H9 (cell line): ENCODE results near the gene TPX2. TPM values are rescaled to one million over a fixed set of nuclear protein-coding genes. Genes with fewer than 3 reads are reported as not detected.

ENCODE experiments used
- DNase-seq: peaks from one replicate; pipeline ENCODE4 v3.0.0-alpha.2; 2017
- H2AFZ ChIP-seq: one replicate; pipeline ENCODE4 v1.6.1; 2013; ENCODE audit warnings: mild to moderate bottlenecking, low read length, control low read depth, moderate library complexity
- H2AK5ac ChIP-seq: 2 replicates; pipeline ENCODE4 v1.6.1; 2013; ENCODE audit warnings: low read length, control low read depth, mixed read lengths; ENCODE audit not compliant: insufficient read length
- H2BK120ac ChIP-seq: one replicate; pipeline ENCODE4 v1.6.1; 2013; ENCODE audit warnings: low read depth, mild to moderate bottlenecking, low read length, control low read depth, inconsistent platforms; ENCODE audit not compliant: poor library complexity, severe bottlenecking
- H2BK12ac ChIP-seq: 2 replicates; pipeline ENCODE4 v1.6.1; 2013; ENCODE audit warnings: low read length, control low read depth, mixed read lengths, low read depth; ENCODE audit not compliant: insufficient read length
- H2BK15ac ChIP-seq: 2 replicates; pipeline ENCODE4 v1.6.1; 2013; ENCODE audit warnings: low read depth, low read length, control low read depth
- H2BK20ac ChIP-seq: one replicate; pipeline ENCODE4 v1.6.1; 2013; ENCODE audit warnings: low read depth, mild to moderate bottlenecking, low read length, control low read depth, inconsistent platforms; ENCODE audit not compliant: poor library complexity, severe bottlenecking
- H2BK5ac ChIP-seq: 2 replicates; pipeline ENCODE4 v1.6.1; 2013; ENCODE audit warnings: low read length, control low read depth, mixed read lengths; ENCODE audit not compliant: insufficient read length
- H3K14ac ChIP-seq: 2 replicates; pipeline ENCODE4 v1.6.1; 2013; ENCODE audit warnings: low read length, control low read depth; ENCODE audit not compliant: insufficient read depth
- H3K18ac ChIP-seq: 2 replicates; pipeline ENCODE4 v1.6.1; 2013; ENCODE audit warnings: low read depth, mild to moderate bottlenecking, mixed read lengths, low read length, control low read depth; ENCODE audit not compliant: insufficient read length
- H3K23ac ChIP-seq: 2 replicates; pipeline ENCODE4 v1.6.1; 2013; ENCODE audit warnings: low read length, control low read depth, mixed read lengths, low read depth; ENCODE audit not compliant: insufficient read length
- H3K23me2 ChIP-seq: 2 replicates; pipeline ENCODE4 v1.6.1; 2013; ENCODE audit warnings: low read depth, mild to moderate bottlenecking, mixed read lengths, low read length, control low read depth; ENCODE audit not compliant: insufficient read length, poor library complexity, severe bottlenecking
- H3K27ac ChIP-seq: 2 replicates; pipeline ENCODE4 v1.5.1; 2013; ENCODE audit warnings: low read length, control low read depth, mixed read lengths, low read depth; ENCODE audit not compliant: insufficient read length
- H3K27me3 ChIP-seq: 2 replicates; pipeline ENCODE4 v1.6.1; 2013; ENCODE audit warnings: low read length, control low read depth, inconsistent platforms; ENCODE audit not compliant: insufficient read depth
- H3K4ac ChIP-seq: 2 replicates; pipeline ENCODE4 v1.6.1; 2013; ENCODE audit warnings: low read depth, mild to moderate bottlenecking, control low read depth, inconsistent platforms, low read length, moderate library complexity
- H3K4me1 ChIP-seq: 2 replicates; pipeline ENCODE4 v1.6.1; 2013; ENCODE audit warnings: low read length, control low read depth, inconsistent platforms; ENCODE audit not compliant: insufficient read depth
- H3K4me2 ChIP-seq: 2 replicates; pipeline ENCODE4 v1.6.1; 2013; ENCODE audit warnings: low read length, control low read depth, mixed read lengths; ENCODE audit not compliant: insufficient read length, insufficient read depth
- H3K56ac ChIP-seq: 2 replicates; pipeline ENCODE4 v1.6.1; 2013; ENCODE audit warnings: low read depth, mild to moderate bottlenecking, mixed read lengths, low read length, control low read depth; ENCODE audit not compliant: insufficient read length
- H3K79me1 ChIP-seq: 2 replicates; pipeline ENCODE4 v1.6.1; 2013; ENCODE audit warnings: low read depth, mild to moderate bottlenecking, moderate library complexity, low read length, control low read depth, inconsistent platforms; ENCODE audit not compliant: insufficient read depth, poor library complexity, severe bottlenecking
- H3K79me2 ChIP-seq: 2 replicates; pipeline ENCODE4 v1.6.1; 2013; ENCODE audit warnings: low read length, control low read depth, inconsistent platforms; ENCODE audit not compliant: insufficient read depth
- H3K9ac ChIP-seq: 2 replicates; pipeline ENCODE4 v1.6.1; 2013; ENCODE audit warnings: low read length, control low read depth, mixed read lengths; ENCODE audit not compliant: insufficient read length; ENCODE audit errors: extremely low read depth
- H3K9me3 ChIP-seq: one replicate; pipeline ENCODE4 v1.6.1; 2013; ENCODE audit warnings: low read depth, low read length, inconsistent platforms; ENCODE audit not compliant: control insufficient read depth
- H3T11ph ChIP-seq: one replicate; pipeline ENCODE4 v1.6.1; 2013; ENCODE audit warnings: mild to moderate bottlenecking, low read length, control low read depth, inconsistent platforms
- H4K20me1 ChIP-seq: one replicate; pipeline ENCODE4 v1.6.1; 2013; ENCODE audit not compliant: control insufficient read depth, insufficient read length, insufficient read depth
- H4K5ac ChIP-seq: 2 replicates; pipeline ENCODE4 v1.6.1; 2013; ENCODE audit warnings: low read depth, mild to moderate bottlenecking, mixed read lengths, low read length, control low read depth; ENCODE audit not compliant: insufficient read length
- H4K8ac ChIP-seq: replicated peaks from 2 replicates; pipeline ENCODE4 v1.6.1; 2013; ENCODE audit warnings: low read length, control low read depth, mixed read lengths, low read depth; ENCODE audit not compliant: insufficient read length
- H4K91ac ChIP-seq: 2 replicates; pipeline ENCODE4 v1.6.1; 2013; ENCODE audit warnings: low read depth, mild to moderate bottlenecking, moderate library complexity, mixed read lengths, low read length, control low read depth; ENCODE audit not compliant: insufficient read length
- H3K27ac Mint-ChIP-seq, 3 experiments: 2 replicates in 2 of 3; 3 replicates in 1 of 3; pipeline ENCODE4 v1.8.0; 2020 to 2021; ENCODE audit warnings: mixed read lengths in 3 of 3, mild to moderate bottlenecking in 1 of 3, moderate library complexity in 1 of 3
- H3K27me3 Mint-ChIP-seq: 2 replicates; pipeline ENCODE4 v1.8.0; 2021; ENCODE audit warnings: low read depth, mild to moderate bottlenecking, moderate library complexity, mixed read lengths
- H3K36me3 Mint-ChIP-seq, 3 experiments: 2 replicates in 2 of 3; 3 replicates in 1 of 3; pipeline ENCODE4 v1.8.0; 2020 to 2021; ENCODE audit warnings: low read depth in 3 of 3, mixed read lengths in 3 of 3; ENCODE audit not compliant: insufficient read depth in 1 of 3
- H3K4me1 Mint-ChIP-seq, 2 experiments: 2 replicates each; pipeline ENCODE4 v1.8.0; 2020; ENCODE audit warnings: mixed read lengths in 2 of 2
- H3K4me3 Mint-ChIP-seq, 2 experiments: 2 replicates in 1 of 2; 3 replicates in 1 of 2; pipeline ENCODE4 v1.8.0; 2020 to 2021; ENCODE audit warnings: mild to moderate bottlenecking in 2 of 2, mixed read lengths in 2 of 2, moderate library complexity in 1 of 2
- H3K9me3 Mint-ChIP-seq, 2 experiments: 2 replicates in 1 of 2; 3 replicates in 1 of 2; pipeline ENCODE4 v1.8.0; 2020; ENCODE audit warnings: mild to moderate bottlenecking in 2 of 2, mixed read lengths in 2 of 2, moderate library complexity in 1 of 2
- WGBS: extraction: QIAGEN DNeasy Blood & Tissue Kit; methylation state at CpG from one replicate; pipeline ENCODE4 v1.1.7; 2013; ENCODE audit warnings: missing lambda C conversion rate, low lambda C conversion rate, mixed read lengths; ENCODE audit not compliant: insufficient read length; ENCODE audit errors: extremely low coverage; 5-methylcytosine and 5-hydroxymethylcytosine counted together
- total RNA-seq: library from RNA; stranded (reverse); gene quantifications from 2 replicates; pipeline ENCODE4 v1.2.1, GENCODE V29; 2021
- TF ChIP-seq, protein P1 (sequence below): fragments of 200-600 bp; sonication (generic); conservative IDR thresholded peaks from 3 replicates; pipeline ENCODE4 v1.8.0; 2021; ENCODE audit warnings: antibody characterized with exemption, mild to moderate bottlenecking

The TPX2 gene
- total RNA-seq, 1 experiment from 2014 or later = 161 TPM

DNA sequence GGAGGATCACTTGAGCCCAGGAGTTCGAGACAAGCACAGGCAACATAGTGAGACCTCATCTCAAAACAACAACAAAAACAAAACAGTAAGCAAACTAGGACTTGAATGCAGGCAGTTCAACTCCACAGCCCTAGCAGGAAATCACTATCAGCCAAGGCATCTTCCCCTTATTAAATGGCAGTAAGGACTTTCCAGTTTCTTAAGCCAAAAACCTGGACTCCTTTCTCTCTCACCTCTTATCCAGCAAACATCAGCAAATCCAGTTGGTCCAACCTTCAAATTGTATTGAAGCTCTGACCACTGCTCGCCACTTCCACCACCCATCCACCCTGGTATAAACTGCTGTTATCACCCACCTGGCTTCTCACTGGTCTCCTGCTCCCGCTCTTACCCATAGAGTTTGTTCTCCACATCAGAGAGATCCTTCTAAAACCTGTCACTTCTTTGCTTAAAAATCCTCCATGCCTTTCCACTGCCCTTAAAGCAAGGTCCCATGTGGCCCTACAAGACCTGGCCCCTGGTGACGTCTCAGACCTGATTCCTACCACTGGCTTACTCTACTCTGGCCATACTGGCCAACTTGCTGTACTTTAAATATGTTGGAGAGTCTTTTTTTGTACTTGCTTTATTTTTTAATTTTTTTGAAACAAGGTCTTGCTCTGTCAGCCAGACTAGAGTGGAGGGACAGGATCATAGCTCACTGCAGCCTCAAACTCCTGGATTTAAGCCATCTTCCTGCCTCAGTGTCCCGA, 44.1 kb upstream of the TPX2 start:
- no peak overlapping the region for H2BK5ac ChIP-seq
- no peak overlapping the region for H3K4me2 ChIP-seq
- TF ChIP-seq, protein P1, sequence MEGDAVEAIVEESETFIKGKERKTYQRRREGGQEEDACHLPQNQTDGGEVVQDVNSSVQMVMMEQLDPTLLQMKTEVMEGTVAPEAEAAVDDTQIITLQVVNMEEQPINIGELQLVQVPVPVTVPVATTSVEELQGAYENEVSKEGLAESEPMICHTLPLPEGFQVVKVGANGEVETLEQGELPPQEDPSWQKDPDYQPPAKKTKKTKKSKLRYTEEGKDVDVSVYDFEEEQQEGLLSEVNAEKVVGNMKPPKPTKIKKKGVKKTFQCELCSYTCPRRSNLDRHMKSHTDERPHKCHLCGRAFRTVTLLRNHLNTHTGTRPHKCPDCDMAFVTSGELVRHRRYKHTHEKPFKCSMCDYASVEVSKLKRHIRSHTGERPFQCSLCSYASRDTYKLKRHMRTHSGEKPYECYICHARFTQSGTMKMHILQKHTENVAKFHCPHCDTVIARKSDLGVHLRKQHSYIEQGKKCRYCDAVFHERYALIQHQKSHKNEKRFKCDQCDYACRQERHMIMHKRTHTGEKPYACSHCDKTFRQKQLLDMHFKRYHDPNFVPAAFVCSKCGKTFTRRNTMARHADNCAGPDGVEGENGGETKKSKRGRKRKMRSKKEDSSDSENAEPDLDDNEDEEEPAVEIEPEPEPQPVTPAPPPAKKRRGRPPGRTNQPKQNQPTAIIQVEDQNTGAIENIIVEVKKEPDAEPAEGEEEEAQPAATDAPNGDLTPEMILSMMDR = no peak
- Mint-ChIP-seq H3K9me3 (no peaks in the 10 kb centered on the region), H3K4me3 (peak overlapping the region in 1 of 2 experiments; percentile 5; a peak in 1 of 5 replicates), H3K27me3 (no peaks in the 10 kb centered on the region), H3K4me1 (peaks cover 61% of the 10 kb centered on the region in 2 experiments), H3K27ac (peak overlapping the region in 2 of 3 experiments; percentile 69 to 76; a peak in 4 of 7 replicates), H3K36me3 (peaks cover 4 to 37% (median 10%) of the 10 kb centered on the region in 3 experiments)
- H3K18ac ChIP-seq = no peak overlapping the region
- H3K4ac ChIP-seq = no peak overlapping the region
- H3K14ac ChIP-seq = no peak overlapping the region
- no peak overlapping the region for H2BK20ac ChIP-seq
- no peak overlapping the region for H4K91ac ChIP-seq
- H4K20me1 ChIP-seq = no peaks in the 10 kb centered on the region
- no peak overlapping the region for H2BK12ac ChIP-seq
- H2AFZ ChIP-seq = no peak overlapping the region
- H3K79me2 ChIP-seq = no peaks in the 10 kb centered on the region
- no peak overlapping the region for H2BK120ac ChIP-seq
- H3K27ac ChIP-seq = no peak overlapping the region
- DNase-seq = no peak
- no peaks in the 10 kb centered on the region for H3K27me3 ChIP-seq
- no peak overlapping the region for H4K5ac ChIP-seq
- H3K23ac ChIP-seq = no peak overlapping the region
- H4K8ac ChIP-seq = no peak overlapping the region
- H3K79me1 ChIP-seq = peaks cover 3% of the 10 kb centered on the region
- peaks cover 3% of the 10 kb centered on the region for H3K23me2 ChIP-seq
- WGBS = no CpG with 5 or more reads among the region's 5 CpGs
- no peak overlapping the region for H3K9ac ChIP-seq
- H3K4me1 ChIP-seq = 0 out of 2 replicates have a peak, but pooled peaks cover 9% of the 10 kb centered on the region
- H2AK5ac ChIP-seq = no peak overlapping the region
- no peak overlapping the region for H3T11ph ChIP-seq
- H2BK15ac ChIP-seq = no peak overlapping the region
- H3K56ac ChIP-seq = no peak overlapping the region
- H3K9me3 ChIP-seq = no peaks in the 10 kb centered on the region
